Glutamatergic neuron (in vitro differentiated cells): ENCODE data around the gene MPP3. TPM values are rescaled to one million over a fixed set of nuclear protein-coding genes. Genes with fewer than 3 reads are reported as not detected.
A peak's percentile ranks its signal among the peaks of the same experiment; 100 is the strongest.
"Not testable (repeated sequence)": the region's sequence is repeated elsewhere in the genome, so short reads cannot be mapped to it uniquely, and the experiment has no call there.

Experiments used
- DNase-seq: peaks from one replicate; pipeline ENCODE4 v3.0.0; 2022
- H3K27ac Mint-ChIP-seq: one replicate; pipeline ENCODE4 v1.8.0; 2020; ENCODE audit warnings: mild to moderate bottlenecking, mixed read lengths, inconsistent platforms; ENCODE audit not compliant: unreplicated experiment
- H3K27me3 Mint-ChIP-seq: one replicate; pipeline ENCODE4 v1.8.0; 2020; ENCODE audit warnings: mild to moderate bottlenecking, moderate library complexity, mixed read lengths, inconsistent platforms; ENCODE audit not compliant: unreplicated experiment
- H3K36me3 Mint-ChIP-seq: one replicate; pipeline ENCODE4 v1.8.0; 2020; ENCODE audit warnings: mild to moderate bottlenecking, mixed read lengths, inconsistent platforms; ENCODE audit not compliant: unreplicated experiment
- H3K4me1 Mint-ChIP-seq: one replicate; pipeline ENCODE4 v1.8.0; 2020; ENCODE audit warnings: mild to moderate bottlenecking, low read depth, mixed read lengths, inconsistent platforms; ENCODE audit not compliant: unreplicated experiment
- H3K4me3 Mint-ChIP-seq: one replicate; pipeline ENCODE4 v1.8.0; 2020; ENCODE audit warnings: mild to moderate bottlenecking, mixed read lengths, inconsistent platforms; ENCODE audit not compliant: unreplicated experiment
- H3K9me3 Mint-ChIP-seq: one replicate; pipeline ENCODE4 v1.8.0; 2020; ENCODE audit warnings: mild to moderate bottlenecking, moderate library complexity, mixed read lengths, inconsistent platforms; ENCODE audit not compliant: unreplicated experiment
- total RNA-seq: library from RNA; stranded (reverse); fragmentation: NEBNext Ultra II Directional; extraction: Animal tissue kit (Norgen Biotek cat#: 25700); gene quantifications from one replicate; pipeline ENCODE4 v1.2.1, GENCODE V29; 2021; ENCODE audit not compliant: unreplicated experiment
- TF ChIP-seq, protein P1 (sequence below): fragments of 200-600 bp; sonication (generic); IDR thresholded peaks from one replicate; pipeline ENCODE4 v1.5.0; 2021; ENCODE audit not compliant: partially characterized antibody, unreplicated experiment

MPP3 gene
- total RNA-seq, 1 donor from 2014 or later, result 22.9 TPM

DNA sequence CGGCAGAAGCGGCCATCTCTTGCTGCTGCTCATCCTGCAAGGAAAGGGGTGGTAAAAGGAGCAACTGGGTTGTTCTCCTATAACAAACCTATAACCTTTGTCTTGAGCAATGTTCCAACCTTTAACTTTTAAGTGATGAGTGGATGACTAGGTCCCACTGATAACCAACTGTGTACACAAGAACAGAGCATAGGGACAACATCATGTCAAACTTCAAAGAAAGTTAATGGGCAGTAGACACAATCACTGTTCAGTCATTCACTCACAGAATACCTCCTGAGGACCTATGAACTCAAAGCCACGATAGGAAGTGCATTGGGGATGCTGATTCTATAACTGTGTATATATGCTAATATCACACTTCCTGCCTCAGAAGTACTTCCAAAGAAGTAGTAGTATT is 31.1 kb downstream of the MPP3 start:
- H3K4me1 Mint-ChIP-seq, result no peaks in the 10 kb centered on the region
- peaks cover 1% of the 10 kb centered on the region for H3K9me3 Mint-ChIP-seq
- TF ChIP-seq, protein P1, sequence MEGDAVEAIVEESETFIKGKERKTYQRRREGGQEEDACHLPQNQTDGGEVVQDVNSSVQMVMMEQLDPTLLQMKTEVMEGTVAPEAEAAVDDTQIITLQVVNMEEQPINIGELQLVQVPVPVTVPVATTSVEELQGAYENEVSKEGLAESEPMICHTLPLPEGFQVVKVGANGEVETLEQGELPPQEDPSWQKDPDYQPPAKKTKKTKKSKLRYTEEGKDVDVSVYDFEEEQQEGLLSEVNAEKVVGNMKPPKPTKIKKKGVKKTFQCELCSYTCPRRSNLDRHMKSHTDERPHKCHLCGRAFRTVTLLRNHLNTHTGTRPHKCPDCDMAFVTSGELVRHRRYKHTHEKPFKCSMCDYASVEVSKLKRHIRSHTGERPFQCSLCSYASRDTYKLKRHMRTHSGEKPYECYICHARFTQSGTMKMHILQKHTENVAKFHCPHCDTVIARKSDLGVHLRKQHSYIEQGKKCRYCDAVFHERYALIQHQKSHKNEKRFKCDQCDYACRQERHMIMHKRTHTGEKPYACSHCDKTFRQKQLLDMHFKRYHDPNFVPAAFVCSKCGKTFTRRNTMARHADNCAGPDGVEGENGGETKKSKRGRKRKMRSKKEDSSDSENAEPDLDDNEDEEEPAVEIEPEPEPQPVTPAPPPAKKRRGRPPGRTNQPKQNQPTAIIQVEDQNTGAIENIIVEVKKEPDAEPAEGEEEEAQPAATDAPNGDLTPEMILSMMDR, result no peak
- H3K36me3 Mint-ChIP-seq, result peaks cover 4% of the 10 kb centered on the region
- no peak overlapping the region for H3K27ac Mint-ChIP-seq
- peaks cover 7% of the 10 kb centered on the region for H3K27me3 Mint-ChIP-seq
- H3K4me3 Mint-ChIP-seq, result no peak overlapping the region
- DNase-seq, result no peak

DNA sequence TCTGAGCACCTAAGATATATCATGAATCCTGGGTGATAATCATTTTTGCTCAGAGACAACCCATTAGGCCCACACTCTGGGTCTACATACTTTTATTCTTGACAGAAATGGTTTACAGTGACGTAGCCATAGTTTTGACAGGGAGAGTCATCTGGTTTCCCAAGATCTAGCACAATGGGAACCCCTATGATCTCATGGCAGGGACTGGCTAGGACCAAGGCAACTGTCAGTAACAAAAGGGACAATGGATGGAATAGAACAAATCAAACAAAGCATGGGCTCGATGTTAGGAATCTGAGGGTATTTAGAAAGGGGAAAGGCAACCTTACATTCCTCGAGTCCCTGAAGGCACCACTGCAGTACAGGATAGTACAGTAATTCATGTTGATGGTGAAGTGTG is 32.2 kb downstream of the MPP3 start:
- Mint-ChIP-seq H3K4me3 (no peak overlapping the region), H3K27ac (no peak overlapping the region), H3K27me3 (peaks cover 7% of the 10 kb centered on the region), H3K4me1 (no peaks in the 10 kb centered on the region), H3K9me3 (peaks cover 1% of the 10 kb centered on the region), H3K36me3 (peaks cover 4% of the 10 kb centered on the region)
- DNase-seq, result no peak
- TF ChIP-seq, protein P1, result no peak

DNA sequence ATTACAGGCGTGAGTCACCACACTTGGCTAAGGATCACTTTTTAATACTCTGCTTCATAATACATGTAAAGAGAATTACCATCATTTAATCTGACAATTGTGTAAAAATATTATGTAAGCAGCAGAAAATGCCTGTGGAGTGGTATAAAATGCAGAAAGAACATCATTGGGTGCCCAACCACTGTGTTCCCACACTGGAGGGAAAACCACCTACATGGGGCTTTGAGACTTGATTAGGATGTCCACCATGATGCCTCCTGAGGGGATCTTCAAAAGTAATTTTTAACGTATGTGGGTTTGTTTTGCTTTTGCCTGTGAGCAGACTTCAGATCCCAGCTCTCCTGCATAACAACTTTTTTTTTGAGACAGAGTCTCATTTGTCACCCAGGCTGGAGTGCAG is 33.9 kb downstream of the MPP3 start:
- TF ChIP-seq, protein P1, result no peak
- Mint-ChIP-seq H3K9me3 (no peaks in the 10 kb centered on the region), H3K4me3 (no peak overlapping the region), H3K36me3 (no peaks in the 10 kb centered on the region), H3K27me3 (peaks cover 5% of the 10 kb centered on the region), H3K27ac (no peak overlapping the region), H3K4me1 (no peaks in the 10 kb centered on the region)
- no peak for DNase-seq

DNA sequence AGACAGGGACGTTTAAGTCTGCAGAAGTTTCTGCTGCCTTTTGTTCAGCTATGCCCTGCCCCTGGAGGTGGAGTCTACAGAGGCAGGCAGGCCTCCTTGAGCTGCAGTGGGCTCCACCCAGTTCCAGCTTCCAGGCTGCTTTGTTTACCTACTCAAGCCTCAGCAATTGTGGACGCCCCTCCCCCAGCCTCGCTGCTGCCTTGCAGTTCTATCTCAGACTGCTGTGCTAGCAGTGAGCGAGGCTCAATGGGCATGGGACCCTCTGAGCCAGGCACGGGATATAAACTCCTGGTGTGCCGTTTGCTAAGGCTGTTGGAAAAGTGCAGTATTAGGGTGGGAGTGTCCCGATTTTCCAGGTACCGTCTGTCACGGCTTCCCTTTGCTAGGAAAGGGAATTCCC is 34.9 kb downstream of the MPP3 start:
- not testable (repeated sequence) for H3K27me3 Mint-ChIP-seq, H3K27ac Mint-ChIP-seq, H3K4me3 Mint-ChIP-seq, DNase-seq, H3K36me3 Mint-ChIP-seq, H3K4me1 Mint-ChIP-seq, H3K9me3 Mint-ChIP-seq

DNA sequence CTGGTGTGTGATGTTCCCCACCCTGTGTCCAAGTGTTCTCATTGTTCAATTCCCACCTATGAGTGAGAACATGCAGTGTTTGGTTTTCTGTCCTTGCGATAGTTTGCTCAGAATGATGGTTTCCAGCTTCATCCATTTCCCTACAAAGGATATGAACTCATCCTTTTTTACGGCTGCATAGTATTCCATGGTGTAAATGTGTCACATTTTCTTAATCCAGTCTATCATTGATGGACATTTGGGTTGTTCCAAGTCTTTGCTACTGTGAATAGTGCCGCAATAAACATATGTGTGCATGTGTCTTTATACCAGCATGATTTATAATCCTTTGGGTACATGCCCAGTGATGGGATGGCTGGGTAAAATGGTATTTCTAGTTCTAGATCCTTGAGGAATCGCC is 40.3 kb downstream of the MPP3 start:
- DNase-seq, H3K4me3 Mint-ChIP-seq, H3K27ac Mint-ChIP-seq, H3K36me3 Mint-ChIP-seq, H3K27me3 Mint-ChIP-seq, H3K9me3 Mint-ChIP-seq: not testable (repeated sequence)
- H3K4me1 Mint-ChIP-seq, result peaks cover 10% of the 10 kb centered on the region

DNA sequence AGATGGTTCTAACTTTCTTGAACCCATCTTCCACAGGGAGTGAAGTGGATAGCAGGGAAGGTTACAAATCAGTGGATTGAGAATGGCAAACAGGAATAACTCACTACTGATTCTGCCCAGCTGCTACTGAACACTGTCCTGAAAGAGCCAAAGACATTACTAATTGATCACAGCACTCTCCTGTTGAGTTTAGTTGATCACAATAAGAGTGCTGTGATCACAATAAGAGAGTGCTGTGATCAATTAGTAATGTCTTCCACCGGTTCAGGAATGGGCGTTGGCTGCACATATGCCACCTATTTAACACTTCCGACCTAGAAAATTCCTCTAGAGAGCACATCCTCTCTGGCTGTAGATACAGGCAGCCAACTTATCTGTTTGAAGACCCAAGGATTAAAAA is 41.4 kb downstream of the MPP3 start:
- no peak for DNase-seq
- peaks cover 10% of the 10 kb centered on the region for H3K4me1 Mint-ChIP-seq
- peak overlapping the region; percentile 68 for H3K4me3 Mint-ChIP-seq
- peak overlapping the region; percentile 93 for H3K27ac Mint-ChIP-seq
- no peaks in the 10 kb centered on the region for H3K36me3 Mint-ChIP-seq
- H3K27me3 Mint-ChIP-seq, result peaks cover 1% of the 10 kb centered on the region
- TF ChIP-seq, protein P1, result no peak
- H3K9me3 Mint-ChIP-seq, result no peaks in the 10 kb centered on the region
